HEK293 (cell line): Measurements from ENCODE around the gene SINHCAF.

Experiments used
- KLF8 ChIP-seq: fragments of 450-650 bp; formaldehyde crosslinking; IDR thresholded peaks from 2 replicates; pipeline ENCODE4 v1.5.1; 2016; ENCODE audit warnings: missing biosample characterization, missing genetic modification characterization
- KLF9 ChIP-seq: fragments of 450-650 bp; formaldehyde crosslinking; IDR thresholded peaks from 2 replicates; pipeline ENCODE4 v1.5.1; 2016; ENCODE audit warnings: missing biosample characterization, missing genetic modification characterization, low read depth
- ZFP41 ChIP-seq: fragments of 450-650 bp; formaldehyde crosslinking; IDR thresholded peaks from 2 replicates; pipeline ENCODE4 v1.5.1; 2016; ENCODE audit warnings: missing biosample characterization, missing genetic modification characterization, borderline replicate concordance
- ZIC2 ChIP-seq: fragments of 450-650 bp; formaldehyde crosslinking; IDR thresholded peaks from 2 replicates; pipeline ENCODE4 v1.5.1; 2016; ENCODE audit warnings: missing biosample characterization, missing genetic modification characterization
- ZNF10 ChIP-seq: fragments of 450-650 bp; formaldehyde crosslinking; IDR thresholded peaks from 2 replicates; pipeline ENCODE4 v1.5.1; 2017; ENCODE audit warnings: missing biosample characterization, missing genetic modification characterization
- ZNF112 ChIP-seq: fragments of 450-650 bp; formaldehyde crosslinking; IDR thresholded peaks from 2 replicates; pipeline ENCODE4 v1.5.0; 2017; ENCODE audit warnings: missing biosample characterization, missing genetic modification characterization
- ZNF114 ChIP-seq: fragments of 450-650 bp; formaldehyde crosslinking; IDR thresholded peaks from 2 replicates; pipeline ENCODE4 v1.5.0; 2017; ENCODE audit warnings: missing biosample characterization, missing genetic modification characterization
- ZNF133 ChIP-seq: fragments of 450-650 bp; formaldehyde crosslinking; IDR thresholded peaks from 2 replicates; pipeline ENCODE4 v1.5.1; 2016; ENCODE audit warnings: missing biosample characterization, missing genetic modification characterization
- ZNF157 ChIP-seq: fragments of 450-650 bp; formaldehyde crosslinking; IDR thresholded peaks from 2 replicates; pipeline ENCODE4 v1.5.1; 2016; ENCODE audit warnings: missing biosample characterization, missing genetic modification characterization
- ZNF16 ChIP-seq: fragments of 450-650 bp; formaldehyde crosslinking; IDR thresholded peaks from 2 replicates; pipeline ENCODE4 v1.5.1; 2016; ENCODE audit warnings: low read depth, missing biosample characterization, missing genetic modification characterization
- ZNF184 ChIP-seq: fragments of 450-650 bp; IDR thresholded peaks from 2 replicates; pipeline ENCODE4 v1.5.1; 2018; ENCODE audit warnings: missing biosample characterization, mild to moderate bottlenecking, missing genetic modification characterization
- ZNF19 ChIP-seq: fragments of 450-650 bp; formaldehyde crosslinking; IDR thresholded peaks from 2 replicates; pipeline ENCODE4; 2016; ENCODE audit warnings: missing biosample characterization, missing genetic modification characterization, low read depth
- ZNF302 ChIP-seq: fragments of 450-650 bp; formaldehyde crosslinking; IDR thresholded peaks from 2 replicates; pipeline ENCODE4 v1.5.1; 2016; ENCODE audit warnings: missing biosample characterization, missing genetic modification characterization, low read depth
- ZNF37A ChIP-seq: fragments of 450-650 bp; IDR thresholded peaks from 2 replicates; pipeline ENCODE4 v1.5.1; 2018; ENCODE audit warnings: missing biosample characterization, missing genetic modification characterization
- ZNF521 ChIP-seq: fragments of 450-650 bp; formaldehyde crosslinking; IDR thresholded peaks from 2 replicates; pipeline ENCODE4 v1.5.1; 2017; ENCODE audit warnings: missing biosample characterization, mild to moderate bottlenecking, missing genetic modification characterization
- ZNF548 ChIP-seq: fragments of 450-650 bp; formaldehyde crosslinking; IDR thresholded peaks from 2 replicates; pipeline ENCODE4 v1.5.1; 2016; ENCODE audit warnings: missing biosample characterization, missing genetic modification characterization
- ZNF560 ChIP-seq: fragments of 450-650 bp; formaldehyde crosslinking; IDR thresholded peaks from 2 replicates; pipeline ENCODE4 v1.5.1; 2017; ENCODE audit warnings: missing biosample characterization, missing genetic modification characterization, borderline replicate concordance
- ZNF626 ChIP-seq: fragments of 450-650 bp; sonication (Bioruptor Pico); formaldehyde crosslinking; IDR thresholded peaks from 2 replicates; pipeline ENCODE4 v1.5.1; 2018; ENCODE audit warnings: missing biosample characterization, missing genetic modification characterization, inconsistent platforms
- ZXDB ChIP-seq: fragments of 450-650 bp; formaldehyde crosslinking; IDR thresholded peaks from 2 replicates; pipeline ENCODE4 v1.5.1; 2016; ENCODE audit warnings: missing biosample characterization, missing genetic modification characterization
- TF ChIP-seq, protein P1 (sequence below): fragments of 450-650 bp; formaldehyde crosslinking; IDR thresholded peaks from 2 replicates; pipeline ENCODE4 v1.5.1; 2016; ENCODE audit warnings: missing biosample characterization, missing genetic modification characterization
- TF ChIP-seq, protein P2 (sequence below): fragments of 450-650 bp; formaldehyde crosslinking; IDR thresholded peaks from 2 replicates; pipeline ENCODE4 v1.5.1; 2017; ENCODE audit warnings: missing biosample characterization, missing genetic modification characterization
- TF ChIP-seq, protein P3 (sequence below): fragments of 450-650 bp; formaldehyde crosslinking; IDR thresholded peaks from 2 replicates; pipeline ENCODE4 v1.5.1; 2016; ENCODE audit warnings: missing biosample characterization, missing genetic modification characterization
- TF ChIP-seq, protein P4 (sequence below): fragments of 450-650 bp; formaldehyde crosslinking; IDR thresholded peaks from 2 replicates; pipeline ENCODE4 v1.5.1; 2016; ENCODE audit warnings: missing biosample characterization, missing genetic modification characterization
- TF ChIP-seq, protein P5 (sequence below): fragments of 450-650 bp; formaldehyde crosslinking; IDR thresholded peaks from 2 replicates; pipeline ENCODE4 v1.5.1; 2016; ENCODE audit warnings: missing biosample characterization, missing genetic modification characterization
- TF ChIP-seq, protein P6 (sequence below): fragments of 450-650 bp; formaldehyde crosslinking; IDR thresholded peaks from 2 replicates; pipeline ENCODE4 v1.5.1; 2016; ENCODE audit warnings: missing biosample characterization, missing genetic modification characterization
- TF ChIP-seq, protein P7 (sequence below): fragments of 450-650 bp; IDR thresholded peaks from 2 replicates; pipeline ENCODE4 v1.5.1; 2018; ENCODE audit warnings: missing biosample characterization, missing genetic modification characterization

Gene SINHCAF

DNA sequence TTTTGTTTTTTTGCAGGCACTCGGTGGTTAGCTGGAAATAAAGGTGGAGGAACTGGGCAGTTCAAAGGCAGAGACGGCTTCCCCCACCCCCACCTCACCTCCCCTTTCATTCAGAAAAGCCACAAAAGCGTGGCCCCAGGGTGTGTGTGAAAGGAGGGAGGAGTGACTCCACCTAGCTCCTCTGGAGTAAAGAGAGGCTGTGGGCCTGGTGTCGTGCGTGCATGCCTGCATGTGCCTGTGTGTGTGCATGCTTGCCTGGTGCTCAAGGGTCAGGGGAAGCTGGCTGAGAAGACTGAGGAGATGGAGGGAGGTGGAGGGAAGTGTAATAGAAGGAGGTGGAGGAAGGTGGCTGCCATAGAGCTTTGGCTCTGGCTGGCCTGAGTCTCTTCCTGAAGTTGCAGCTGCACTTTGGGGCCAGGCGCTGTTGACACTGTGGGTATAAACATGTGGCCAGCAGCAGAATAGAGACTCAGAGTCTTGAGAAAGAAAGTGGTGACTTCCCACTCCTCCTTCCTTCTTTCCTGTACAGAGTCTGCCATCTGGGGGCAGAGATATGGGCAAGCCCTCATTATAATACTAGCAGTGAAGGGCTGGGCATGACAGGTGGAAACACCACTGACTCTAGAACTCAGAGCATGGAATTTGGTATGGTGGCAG, 36.9 kb upstream of the SINHCAF start (continued):
- TF ChIP-seq, protein P1, sequence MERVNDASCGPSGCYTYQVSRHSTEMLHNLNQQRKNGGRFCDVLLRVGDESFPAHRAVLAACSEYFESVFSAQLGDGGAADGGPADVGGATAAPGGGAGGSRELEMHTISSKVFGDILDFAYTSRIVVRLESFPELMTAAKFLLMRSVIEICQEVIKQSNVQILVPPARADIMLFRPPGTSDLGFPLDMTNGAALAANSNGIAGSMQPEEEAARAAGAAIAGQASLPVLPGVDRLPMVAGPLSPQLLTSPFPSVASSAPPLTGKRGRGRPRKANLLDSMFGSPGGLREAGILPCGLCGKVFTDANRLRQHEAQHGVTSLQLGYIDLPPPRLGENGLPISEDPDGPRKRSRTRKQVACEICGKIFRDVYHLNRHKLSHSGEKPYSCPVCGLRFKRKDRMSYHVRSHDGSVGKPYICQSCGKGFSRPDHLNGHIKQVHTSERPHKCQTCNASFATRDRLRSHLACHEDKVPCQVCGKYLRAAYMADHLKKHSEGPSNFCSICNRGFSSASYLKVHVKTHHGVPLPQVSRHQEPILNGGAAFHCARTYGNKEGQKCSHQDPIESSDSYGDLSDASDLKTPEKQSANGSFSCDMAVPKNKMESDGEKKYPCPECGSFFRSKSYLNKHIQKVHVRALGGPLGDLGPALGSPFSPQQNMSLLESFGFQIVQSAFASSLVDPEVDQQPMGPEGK (tag by site-specific recombination): no peak
- TF ChIP-seq ZNF19 (no peak), ZFP41 (tag by site-specific recombination) (no peak), ZNF10 (tag by site-specific recombination) (no peak), ZNF560 (tag by site-specific recombination) (no peak), ZNF184 (tag by site-specific recombination) (no peak), ZXDB (tag by site-specific recombination) (no peak), ZNF133 (tag by site-specific recombination) (no peak), ZNF626 (no peak), KLF8 (tag by site-specific recombination) (no peak), ZNF548 (tag by site-specific recombination) (no peak), ZNF112 (tag by site-specific recombination) (no peak), ZNF37A (tag by site-specific recombination) (no peak), ZNF521 (tag by site-specific recombination) (no peak), ZNF16 (tag by site-specific recombination) (no peak), KLF9 (tag by site-specific recombination) (no peak), ZIC2 (no peak), ZNF157 (no peak), ZNF114 (tag by site-specific recombination) (no peak), ZNF302 (tag by site-specific recombination) (no peak)
- TF ChIP-seq, protein P2, sequence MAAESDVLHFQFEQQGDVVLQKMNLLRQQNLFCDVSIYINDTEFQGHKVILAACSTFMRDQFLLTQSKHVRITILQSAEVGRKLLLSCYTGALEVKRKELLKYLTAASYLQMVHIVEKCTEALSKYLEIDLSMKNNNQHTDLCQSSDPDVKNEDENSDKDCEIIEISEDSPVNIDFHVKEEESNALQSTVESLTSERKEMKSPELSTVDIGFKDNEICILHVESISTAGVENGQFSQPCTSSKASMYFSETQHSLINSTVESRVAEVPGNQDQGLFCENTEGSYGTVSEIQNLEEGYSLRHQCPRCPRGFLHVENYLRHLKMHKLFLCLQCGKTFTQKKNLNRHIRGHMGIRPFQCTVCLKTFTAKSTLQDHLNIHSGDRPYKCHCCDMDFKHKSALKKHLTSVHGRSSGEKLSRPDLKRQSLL (tag by site-specific recombination): no peak
- TF ChIP-seq, protein P3, sequence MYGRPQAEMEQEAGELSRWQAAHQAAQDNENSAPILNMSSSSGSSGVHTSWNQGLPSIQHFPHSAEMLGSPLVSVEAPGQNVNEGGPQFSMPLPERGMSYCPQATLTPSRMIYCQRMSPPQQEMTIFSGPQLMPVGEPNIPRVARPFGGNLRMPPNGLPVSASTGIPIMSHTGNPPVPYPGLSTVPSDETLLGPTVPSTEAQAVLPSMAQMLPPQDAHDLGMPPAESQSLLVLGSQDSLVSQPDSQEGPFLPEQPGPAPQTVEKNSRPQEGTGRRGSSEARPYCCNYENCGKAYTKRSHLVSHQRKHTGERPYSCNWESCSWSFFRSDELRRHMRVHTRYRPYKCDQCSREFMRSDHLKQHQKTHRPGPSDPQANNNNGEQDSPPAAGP (tag by site-specific recombination): peak; percentile 44
- TF ChIP-seq, protein P4, sequence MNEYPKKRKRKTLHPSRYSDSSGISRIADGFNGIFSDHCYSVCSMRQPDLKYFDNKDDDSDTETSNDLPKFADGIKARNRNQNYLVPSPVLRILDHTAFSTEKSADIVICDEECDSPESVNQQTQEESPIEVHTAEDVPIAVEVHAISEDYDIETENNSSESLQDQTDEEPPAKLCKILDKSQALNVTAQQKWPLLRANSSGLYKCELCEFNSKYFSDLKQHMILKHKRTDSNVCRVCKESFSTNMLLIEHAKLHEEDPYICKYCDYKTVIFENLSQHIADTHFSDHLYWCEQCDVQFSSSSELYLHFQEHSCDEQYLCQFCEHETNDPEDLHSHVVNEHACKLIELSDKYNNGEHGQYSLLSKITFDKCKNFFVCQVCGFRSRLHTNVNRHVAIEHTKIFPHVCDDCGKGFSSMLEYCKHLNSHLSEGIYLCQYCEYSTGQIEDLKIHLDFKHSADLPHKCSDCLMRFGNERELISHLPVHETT (tag by site-specific recombination): no peak
- TF ChIP-seq, protein P5, sequence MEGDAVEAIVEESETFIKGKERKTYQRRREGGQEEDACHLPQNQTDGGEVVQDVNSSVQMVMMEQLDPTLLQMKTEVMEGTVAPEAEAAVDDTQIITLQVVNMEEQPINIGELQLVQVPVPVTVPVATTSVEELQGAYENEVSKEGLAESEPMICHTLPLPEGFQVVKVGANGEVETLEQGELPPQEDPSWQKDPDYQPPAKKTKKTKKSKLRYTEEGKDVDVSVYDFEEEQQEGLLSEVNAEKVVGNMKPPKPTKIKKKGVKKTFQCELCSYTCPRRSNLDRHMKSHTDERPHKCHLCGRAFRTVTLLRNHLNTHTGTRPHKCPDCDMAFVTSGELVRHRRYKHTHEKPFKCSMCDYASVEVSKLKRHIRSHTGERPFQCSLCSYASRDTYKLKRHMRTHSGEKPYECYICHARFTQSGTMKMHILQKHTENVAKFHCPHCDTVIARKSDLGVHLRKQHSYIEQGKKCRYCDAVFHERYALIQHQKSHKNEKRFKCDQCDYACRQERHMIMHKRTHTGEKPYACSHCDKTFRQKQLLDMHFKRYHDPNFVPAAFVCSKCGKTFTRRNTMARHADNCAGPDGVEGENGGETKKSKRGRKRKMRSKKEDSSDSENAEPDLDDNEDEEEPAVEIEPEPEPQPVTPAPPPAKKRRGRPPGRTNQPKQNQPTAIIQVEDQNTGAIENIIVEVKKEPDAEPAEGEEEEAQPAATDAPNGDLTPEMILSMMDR (tag by site-specific recombination): peak; percentile 44
- TF ChIP-seq, protein P6, sequence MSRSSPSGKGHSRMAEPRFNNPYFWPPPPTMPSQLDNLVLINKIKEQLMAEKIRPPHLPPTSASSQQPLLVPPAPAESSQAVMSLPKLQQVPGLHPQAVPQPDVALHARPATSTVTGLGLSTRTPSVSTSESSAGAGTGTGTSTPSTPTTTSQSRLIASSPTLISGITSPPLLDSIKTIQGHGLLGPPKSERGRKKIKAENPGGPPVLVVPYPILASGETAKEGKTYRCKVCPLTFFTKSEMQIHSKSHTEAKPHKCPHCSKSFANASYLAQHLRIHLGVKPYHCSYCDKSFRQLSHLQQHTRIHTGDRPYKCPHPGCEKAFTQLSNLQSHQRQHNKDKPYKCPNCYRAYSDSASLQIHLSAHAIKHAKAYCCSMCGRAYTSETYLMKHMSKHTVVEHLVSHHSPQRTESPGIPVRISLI: no peak
- TF ChIP-seq, protein P7, sequence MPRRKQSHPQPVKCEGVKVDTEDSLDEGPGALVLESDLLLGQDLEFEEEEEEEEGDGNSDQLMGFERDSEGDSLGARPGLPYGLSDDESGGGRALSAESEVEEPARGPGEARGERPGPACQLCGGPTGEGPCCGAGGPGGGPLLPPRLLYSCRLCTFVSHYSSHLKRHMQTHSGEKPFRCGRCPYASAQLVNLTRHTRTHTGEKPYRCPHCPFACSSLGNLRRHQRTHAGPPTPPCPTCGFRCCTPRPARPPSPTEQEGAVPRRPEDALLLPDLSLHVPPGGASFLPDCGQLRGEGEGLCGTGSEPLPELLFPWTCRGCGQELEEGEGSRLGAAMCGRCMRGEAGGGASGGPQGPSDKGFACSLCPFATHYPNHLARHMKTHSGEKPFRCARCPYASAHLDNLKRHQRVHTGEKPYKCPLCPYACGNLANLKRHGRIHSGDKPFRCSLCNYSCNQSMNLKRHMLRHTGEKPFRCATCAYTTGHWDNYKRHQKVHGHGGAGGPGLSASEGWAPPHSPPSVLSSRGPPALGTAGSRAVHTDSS (tag by site-specific recombination): no peak
